Bone marrow (tissue), 2 donors: ENCODE data around the gene ANKLE2.
"Not testable (repeated sequence)": the region's sequence is repeated elsewhere in the genome, so short reads cannot be mapped to it uniquely, and the experiment has no call there.

Experiments
- DNase-seq, 2 donors: peaks; one replicate each; lab custom pipeline; 2025; lab: John Stamatoyannopoulos, UW

The ANKLE2 gene

GRCh38 chr12:132761032-132761920 is at the start of gene ANKLE2:
Gene ANKLE2 (minus strand): TSS chr12:132761832. CDS start chr12:132761798, 34 bp downstream.
- DNase-seq = peak; percentile 22 to 72

- DNase-seq = not testable (repeated sequence)
Measured at GRCh38 chr12:132809391-132809790, 47.8 kb upstream of the ANKLE2 start.

GRCh38 chr12:132807295-132808092 is 45.9 kb upstream of the ANKLE2 start:
- no peak for DNase-seq

GRCh38 chr12:132806857-132807256 is 45.2 kb upstream of the ANKLE2 start:
- DNase-seq = no peak

- DNase-seq = no peak
Measured at GRCh38 chr12:132804426-132804861, 42.8 kb upstream of the ANKLE2 start.

GRCh38 chr12:132803888-132804287 is 42.3 kb upstream of the ANKLE2 start:
- DNase-seq = no peak

- no peak for DNase-seq
Measured at GRCh38 chr12:132803125-132803524, 41.5 kb upstream of the ANKLE2 start.

GRCh38 chr12:132801741-132802140 is 40.1 kb upstream of the ANKLE2 start:
- no peak for DNase-seq

- DNase-seq = no peak
Measured at GRCh38 chr12:132798836-132799235, 37.2 kb upstream of the ANKLE2 start.

GRCh38 chr12:132797820-132798570 is 36.4 kb upstream of the ANKLE2 start:
- no peak for DNase-seq

- DNase-seq = no peak
Measured at GRCh38 chr12:132795847-132796246, 34.2 kb upstream of the ANKLE2 start.

GRCh38 chr12:132791940-132792339 is 30.3 kb upstream of the ANKLE2 start:
- not testable (repeated sequence) for DNase-seq

- DNase-seq = no peak
Measured at GRCh38 chr12:132789099-132789471, 27.5 kb upstream of the ANKLE2 start.

- no peak for DNase-seq
Measured at GRCh38 chr12:132788375-132789098, 26.9 kb upstream of the ANKLE2 start.

- DNase-seq = no peak
Measured at GRCh38 chr12:132787877-132788276, 26.2 kb upstream of the ANKLE2 start.

GRCh38 chr12:132786192-132786591 is 24.6 kb upstream of the ANKLE2 start:
- DNase-seq = no peak

GRCh38 chr12:132784580-132784979 is 22.9 kb upstream of the ANKLE2 start:
- DNase-seq = no peak

- no peak for DNase-seq
Measured at GRCh38 chr12:132783917-132784531, 22.4 kb upstream of the ANKLE2 start.

GRCh38 chr12:132781938-132782337 is 20.3 kb upstream of the ANKLE2 start:
- DNase-seq = no peak

GRCh38 chr12:132779781-132780353 is 18.2 kb upstream of the ANKLE2 start:
- no peak for DNase-seq

GRCh38 chr12:132777614-132778013 is 16.0 kb upstream of the ANKLE2 start:
- DNase-seq = no peak
